Upper lobe of left lung (tissue), 4 donors: ENCODE data around the gene GALNT14.

Source experiments
- EP300 ChIP-seq, 4 donors: sonication (generic); formaldehyde crosslinking; IDR thresholded peaks; one replicate each; pipeline ENCODE4 v1.5.1; 2017; ENCODE audit warnings: antibody characterized with exemption in 4 of 4, control low read depth in 2 of 4
- POLR2A ChIP-seq, 4 donors: fragments of 450-650 bp; IDR thresholded peaks; one replicate each; pipeline ENCODE4 v1.5.1; 2016 to 2017; ENCODE audit warnings: antibody characterized with exemption in 4 of 4, mild to moderate bottlenecking in 2 of 4
- POLR2AphosphoS5 ChIP-seq, 2 donors: sonication (generic); formaldehyde crosslinking; IDR thresholded peaks; one replicate each; pipeline ENCODE4 v1.5.1; 2017; ENCODE audit warnings: antibody characterized with exemption in 2 of 2
- TF ChIP-seq, protein P1 (sequence below), 6 experiments: fragments of 450-650 bp in 4 of 6; fragments of 200-600 bp in 2 of 6; sonication (generic) in 2 of 6; IDR thresholded peaks; one replicate each; pipeline ENCODE4 v1.5.1; 2016 to 2019; ENCODE audit warnings: antibody characterized with exemption in 6 of 6

DNA sequence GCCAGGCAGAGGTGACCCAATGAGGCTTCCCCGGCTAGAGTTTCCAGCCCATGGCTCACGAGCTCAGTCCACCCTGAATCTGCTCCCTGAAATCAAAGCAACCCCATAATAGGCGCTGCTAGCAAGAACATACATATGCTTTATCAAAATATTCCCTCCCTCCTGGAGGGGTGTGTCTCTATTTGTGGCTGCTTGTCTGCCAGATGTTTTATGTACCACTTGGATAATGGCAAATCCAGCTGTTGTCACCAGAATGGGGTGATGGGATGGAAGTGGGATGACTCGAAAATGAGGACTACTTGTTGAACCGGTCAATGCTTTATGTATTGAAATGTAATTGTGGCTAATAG is 152.0 kb downstream of the GALNT14 start:
- TF ChIP-seq POLR2A (IDR thresholded peaks at IDR 0.05) = no peak
- TF ChIP-seq POLR2AphosphoS5 (IDR thresholded peaks at IDR 0.05) = no peak
- TF ChIP-seq, protein P1, sequence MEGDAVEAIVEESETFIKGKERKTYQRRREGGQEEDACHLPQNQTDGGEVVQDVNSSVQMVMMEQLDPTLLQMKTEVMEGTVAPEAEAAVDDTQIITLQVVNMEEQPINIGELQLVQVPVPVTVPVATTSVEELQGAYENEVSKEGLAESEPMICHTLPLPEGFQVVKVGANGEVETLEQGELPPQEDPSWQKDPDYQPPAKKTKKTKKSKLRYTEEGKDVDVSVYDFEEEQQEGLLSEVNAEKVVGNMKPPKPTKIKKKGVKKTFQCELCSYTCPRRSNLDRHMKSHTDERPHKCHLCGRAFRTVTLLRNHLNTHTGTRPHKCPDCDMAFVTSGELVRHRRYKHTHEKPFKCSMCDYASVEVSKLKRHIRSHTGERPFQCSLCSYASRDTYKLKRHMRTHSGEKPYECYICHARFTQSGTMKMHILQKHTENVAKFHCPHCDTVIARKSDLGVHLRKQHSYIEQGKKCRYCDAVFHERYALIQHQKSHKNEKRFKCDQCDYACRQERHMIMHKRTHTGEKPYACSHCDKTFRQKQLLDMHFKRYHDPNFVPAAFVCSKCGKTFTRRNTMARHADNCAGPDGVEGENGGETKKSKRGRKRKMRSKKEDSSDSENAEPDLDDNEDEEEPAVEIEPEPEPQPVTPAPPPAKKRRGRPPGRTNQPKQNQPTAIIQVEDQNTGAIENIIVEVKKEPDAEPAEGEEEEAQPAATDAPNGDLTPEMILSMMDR (IDR thresholded peaks at IDR 0.05) = no peak
- no peak for TF ChIP-seq EP300 (IDR thresholded peaks at IDR 0.05)
